ENCODE results near the gene CYP19A1.

Gene CYP19A1

DNA sequence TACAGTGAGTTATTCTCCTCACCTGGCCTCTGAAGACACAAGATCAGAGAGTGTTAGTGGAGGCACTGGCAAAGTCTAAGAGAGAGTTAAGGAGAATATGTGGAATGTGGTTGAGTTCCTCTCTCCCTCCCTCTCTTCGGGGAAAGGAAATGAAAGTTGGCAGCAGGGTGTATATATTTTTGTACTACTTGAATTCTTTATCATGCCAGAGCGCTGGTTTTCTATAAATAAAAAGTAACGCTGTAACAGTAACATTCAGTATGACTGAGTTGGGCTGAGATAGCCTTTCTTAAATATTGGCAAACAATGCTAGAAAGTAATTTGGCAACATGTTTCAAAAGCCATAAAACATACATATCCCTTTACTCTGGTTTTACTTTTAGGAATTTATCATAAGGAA lies 166.2 kb downstream of the CYP19A1 start:
- DNase-seq = no peak

DNA sequence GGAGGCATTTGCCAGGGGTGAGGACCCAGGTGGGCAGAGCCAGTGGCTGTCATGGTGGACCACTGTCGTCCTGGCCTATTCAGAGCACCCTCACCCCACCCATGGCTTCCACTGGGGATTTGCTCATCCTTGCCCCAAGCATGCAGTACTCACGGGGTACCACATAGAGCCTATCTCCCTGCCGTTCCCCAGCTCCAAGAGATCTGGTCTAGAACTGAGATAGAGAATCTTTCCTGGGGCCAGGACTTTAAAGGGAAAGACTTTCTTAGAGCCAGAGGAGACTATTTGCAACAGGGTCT lies 166.8 kb downstream of the CYP19A1 start:
- no peak for DNase-seq

DNA sequence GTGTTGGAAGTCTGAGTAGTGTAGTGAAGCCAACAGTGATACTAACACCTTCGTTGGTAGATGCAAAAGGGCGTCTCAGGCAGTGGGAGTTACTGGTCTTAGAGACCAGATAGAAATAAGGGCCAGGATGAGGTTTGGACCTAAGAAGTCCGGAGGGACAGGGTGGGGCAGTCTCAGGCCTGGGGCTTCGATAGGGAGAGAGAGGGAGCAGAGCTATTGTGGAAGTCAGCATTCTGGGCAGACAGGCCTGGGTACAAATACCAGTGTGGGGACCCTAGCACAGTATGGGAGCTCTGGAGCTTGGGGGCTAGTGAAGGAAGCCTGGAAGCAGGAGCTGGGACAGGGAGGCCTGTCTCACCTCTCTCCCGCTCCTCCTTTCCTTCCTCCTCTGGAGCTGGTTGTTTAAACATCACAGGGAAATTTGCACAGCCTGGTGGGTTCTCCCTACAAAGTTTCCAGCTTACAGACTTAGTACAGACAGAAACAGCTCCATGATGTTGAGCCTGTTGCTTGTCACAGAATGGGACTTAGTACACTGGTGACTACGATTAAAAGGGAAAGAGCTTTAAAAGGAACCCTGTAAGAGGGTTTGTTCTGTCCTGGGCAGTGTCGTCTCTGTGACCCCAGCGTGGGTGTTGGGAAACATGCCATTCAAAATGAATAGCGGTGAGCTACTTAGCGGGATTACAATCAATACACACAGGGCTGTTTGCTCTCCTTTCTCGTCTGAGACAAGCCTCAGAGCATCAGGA lies 167.3 kb downstream of the CYP19A1 start:
- DNase-seq = no peak

DNA sequence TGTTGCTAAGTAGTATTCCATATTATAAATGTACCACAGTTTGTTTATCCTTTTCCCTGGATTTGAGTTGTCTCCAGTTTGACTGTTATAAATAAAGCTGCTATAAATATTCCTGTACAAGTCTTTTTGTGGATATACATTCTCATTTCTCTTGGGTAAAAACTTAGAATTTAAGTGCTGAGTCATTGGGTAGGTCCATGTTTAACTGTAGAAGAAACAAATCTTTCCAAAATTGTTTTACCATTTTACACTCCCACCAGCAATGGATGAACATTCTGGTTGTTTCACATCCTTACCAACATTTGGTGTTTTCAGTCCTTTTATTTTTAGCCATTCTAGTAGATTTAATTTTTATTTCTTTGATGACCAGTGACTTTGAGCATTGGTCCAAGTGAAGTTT lies 169.7 kb downstream of the CYP19A1 start:
- no peak for DNase-seq

DNA sequence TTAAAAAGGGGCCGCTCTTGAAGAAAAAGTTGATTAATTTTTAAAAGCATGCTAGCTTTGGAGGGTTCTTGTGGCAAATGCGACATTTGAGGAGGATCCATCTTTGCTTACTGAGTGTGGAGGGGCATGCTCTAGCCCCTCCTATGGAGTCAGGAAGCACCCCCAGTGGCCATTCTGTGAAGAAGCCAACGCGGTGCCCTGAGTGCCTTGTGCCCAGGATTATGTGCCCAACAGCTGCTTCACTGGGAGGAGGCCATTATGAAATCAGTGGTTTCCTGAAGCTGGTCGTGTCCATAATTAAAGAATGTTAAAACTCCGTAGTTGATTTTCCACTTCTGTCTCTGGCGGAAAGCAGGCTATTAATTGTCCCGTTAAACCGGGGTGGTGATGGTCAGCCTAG lies 174.6 kb downstream of the CYP19A1 start:
- DNase-seq = no peak

DNA sequence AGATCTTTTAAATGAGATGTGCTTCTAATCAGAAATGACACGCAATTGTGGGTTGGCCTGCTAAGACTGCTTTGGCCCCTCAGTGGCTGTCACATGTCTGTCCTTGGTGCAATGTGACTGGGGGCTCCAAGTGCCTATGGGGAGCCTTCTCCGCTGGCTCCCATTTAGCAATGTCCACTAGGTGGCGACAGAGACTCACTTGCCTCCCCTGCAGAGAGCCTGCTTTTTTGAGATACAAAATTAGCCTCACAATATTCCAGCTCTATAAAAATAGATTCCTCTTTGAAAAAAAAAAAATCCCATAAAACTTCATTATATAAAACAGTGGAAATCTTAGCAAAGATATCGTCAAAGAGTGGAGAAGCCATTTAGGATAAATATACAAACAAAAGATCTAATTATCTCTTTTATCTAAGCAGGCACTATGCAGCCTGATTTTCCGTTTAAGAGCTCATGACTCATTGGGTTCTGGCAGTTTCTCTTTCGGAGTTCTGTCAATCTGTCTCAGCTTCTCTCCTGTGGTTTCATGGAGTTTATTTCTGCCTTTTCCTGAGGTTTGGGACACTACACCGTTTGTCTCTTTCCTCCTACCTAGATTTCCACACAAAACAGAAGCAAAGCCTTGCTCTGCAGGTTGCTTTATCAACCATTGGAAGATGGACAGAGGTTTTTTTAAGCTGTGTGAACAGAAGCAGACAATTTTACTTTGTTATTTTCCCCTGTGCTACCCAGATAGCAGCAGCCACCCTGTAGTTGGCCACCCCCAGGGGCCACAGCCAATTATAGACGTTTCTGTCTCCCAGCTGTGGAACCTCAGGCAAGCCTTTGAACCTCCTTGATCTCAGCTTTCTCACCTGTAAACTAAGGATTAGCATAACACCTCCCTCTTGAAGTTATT lies 175.3 kb downstream of the CYP19A1 start:
- DNase-seq = peak in 1 of 2 experiments; percentile 27

- DNase-seq = no peak
These were observed 176.7 kb downstream of the CYP19A1 start for GRCh38 chr15:51161491-51162220.

- no peak for DNase-seq
These were observed 177.9 kb downstream of the CYP19A1 start for GRCh38 chr15:51160484-51160883.

Measured in SW 1271 (cell line).